Stimulated activated CD4-positive, alpha-beta T cell treated with anti-CD3 and anti-CD28 coated beads, Interleukin-2, amount 100 ng/mL, for 24 hours (primary cell): ENCODE measurements around the gene SCAMP4.
"Not testable (repeated sequence)": the region's sequence is repeated elsewhere in the genome, so short reads cannot be mapped to it uniquely, and the experiment has no call there.

Experiments
- DNase-seq, 2 donors: peaks; one replicate each; pipeline ENCODE4 v3.0.0-alpha.2; 2020

SCAMP4 gene

DNA sequence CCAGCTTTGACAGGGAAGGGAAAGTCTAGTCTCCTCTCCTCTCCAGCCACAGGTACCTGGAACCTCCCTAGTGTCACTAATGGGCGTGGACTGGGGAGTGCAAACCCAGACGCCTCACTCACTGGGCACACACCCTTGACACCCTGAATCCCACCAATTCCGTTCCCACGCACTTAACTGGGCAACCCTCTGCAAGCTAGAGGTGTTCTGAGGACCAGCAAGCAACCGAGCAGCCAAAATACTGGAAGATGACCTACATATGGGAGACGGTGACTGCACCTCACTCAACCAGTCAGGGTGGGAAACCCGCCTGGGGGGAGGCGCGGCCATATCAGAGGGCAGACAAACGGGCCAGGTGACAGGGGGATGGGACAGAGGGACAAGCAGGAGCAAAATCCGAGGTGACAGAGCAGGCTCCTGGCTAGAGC lies 20.9 kb upstream of the SCAMP4 start:
- no peak for DNase-seq

DNA sequence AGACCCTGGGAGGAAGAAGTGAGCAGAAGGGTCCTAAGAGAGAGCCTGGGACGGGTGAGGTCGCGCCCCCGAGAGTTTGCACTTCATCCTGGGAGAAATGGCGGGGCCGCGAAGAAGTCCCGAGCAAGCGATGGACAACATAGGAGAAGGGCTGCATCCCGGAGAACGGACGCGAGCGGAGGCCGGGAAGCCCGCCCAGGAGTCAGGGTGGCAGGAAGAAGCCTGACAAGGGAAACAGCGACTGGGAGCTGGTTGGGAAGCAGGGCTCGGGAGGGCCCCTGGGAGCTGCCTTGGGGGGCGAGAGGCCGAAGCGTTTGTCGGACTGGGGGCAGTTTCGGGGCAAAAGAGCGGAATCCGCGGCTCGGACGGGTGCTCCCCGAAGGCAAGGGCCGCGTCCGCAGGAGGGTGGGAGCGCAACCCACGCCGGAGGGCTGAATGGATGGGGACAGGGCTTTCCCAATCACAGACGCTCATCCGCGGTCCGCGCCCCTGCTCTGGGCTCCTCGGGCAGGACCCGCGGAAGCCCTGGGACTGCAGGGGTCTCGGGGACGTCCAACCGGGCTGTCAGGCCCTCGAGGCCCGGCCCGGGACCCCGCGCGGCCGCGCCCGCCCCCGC lies 20.4 kb upstream of the SCAMP4 start:
- no peak for DNase-seq

DNA sequence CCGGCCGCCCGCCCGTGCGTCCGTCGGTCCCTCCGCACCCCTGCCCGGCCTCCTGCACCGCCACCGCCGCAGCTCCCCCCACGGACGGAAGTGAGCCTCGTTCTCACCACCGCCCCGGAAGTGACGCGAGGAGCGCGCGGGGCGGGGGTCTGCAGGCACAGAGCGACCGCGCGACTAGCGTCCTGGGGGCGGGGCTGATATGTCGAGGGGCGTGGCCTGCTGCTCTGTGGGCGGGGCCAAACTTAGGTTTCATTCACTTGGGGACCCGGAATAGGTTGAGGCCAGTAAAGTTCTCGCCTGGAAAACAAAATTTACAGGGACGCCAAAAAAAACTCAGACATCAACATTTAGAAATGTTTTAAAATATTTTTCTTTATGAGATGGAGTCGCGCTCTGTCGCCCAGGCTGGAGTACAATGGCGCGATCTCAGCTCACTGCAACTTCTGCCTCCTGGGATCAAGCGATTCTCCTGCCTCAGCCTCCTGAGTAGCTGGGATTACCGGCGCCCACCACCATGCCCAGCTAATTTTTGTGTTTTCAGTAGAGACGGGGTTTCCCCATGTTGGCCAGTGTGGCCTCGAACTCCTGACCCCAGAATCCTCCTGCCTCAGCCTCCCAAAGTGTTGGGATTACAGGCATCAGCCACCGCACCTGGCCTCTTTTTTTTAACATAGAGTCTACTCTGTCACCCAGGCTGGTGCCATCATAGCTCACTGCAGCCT lies 19.6 kb upstream of the SCAMP4 start, which contains the start of gene ABHD17A:
ABHD17A (minus strand) TSS at position 99 of the 722 bp plus-strand sequence. CDS start 3,930 bp downstream, outside the sequence.
- DNase-seq = peak; percentile 96 to 97

DNA sequence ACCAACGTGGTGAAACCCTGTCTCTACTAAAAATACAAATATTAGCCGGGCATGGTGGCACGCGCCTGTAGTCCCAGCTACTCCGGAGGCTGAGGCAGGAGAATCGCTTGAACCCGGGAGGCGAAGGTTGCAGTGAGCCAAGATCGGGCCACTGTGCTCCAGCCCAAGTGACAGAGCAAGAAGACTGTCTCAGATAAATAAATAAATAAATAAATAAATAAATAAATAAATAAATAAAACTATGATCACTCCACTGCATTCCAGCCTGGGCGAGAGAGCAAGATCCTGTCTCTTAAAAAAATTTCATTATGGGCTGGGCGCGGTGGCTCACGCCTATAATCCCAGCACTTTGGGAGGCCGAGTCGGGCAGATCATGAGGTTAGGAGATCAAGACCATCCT lies 18.8 kb upstream of the SCAMP4 start:
- DNase-seq = not testable (repeated sequence)

DNA sequence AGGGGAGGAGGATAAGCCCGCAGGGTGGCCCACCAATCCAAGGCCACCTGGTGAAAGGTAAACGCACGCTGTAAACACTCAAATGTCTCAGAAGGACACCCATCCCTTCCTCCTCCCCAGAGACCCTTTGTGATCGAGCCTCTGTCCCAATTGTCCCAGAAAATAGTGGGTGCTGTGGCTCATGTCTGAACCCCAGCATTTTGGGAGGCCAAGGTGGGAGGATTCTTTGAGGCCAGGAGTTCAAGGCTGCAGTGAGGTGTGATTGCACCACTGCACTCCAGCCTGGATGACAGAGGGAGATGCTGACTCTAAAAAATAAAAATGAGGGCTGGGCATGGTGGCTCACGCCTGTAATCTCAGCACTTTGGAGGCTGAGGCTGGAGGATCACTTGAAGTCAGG lies 16.8 kb upstream of the SCAMP4 start:
- no peak for DNase-seq

DNA sequence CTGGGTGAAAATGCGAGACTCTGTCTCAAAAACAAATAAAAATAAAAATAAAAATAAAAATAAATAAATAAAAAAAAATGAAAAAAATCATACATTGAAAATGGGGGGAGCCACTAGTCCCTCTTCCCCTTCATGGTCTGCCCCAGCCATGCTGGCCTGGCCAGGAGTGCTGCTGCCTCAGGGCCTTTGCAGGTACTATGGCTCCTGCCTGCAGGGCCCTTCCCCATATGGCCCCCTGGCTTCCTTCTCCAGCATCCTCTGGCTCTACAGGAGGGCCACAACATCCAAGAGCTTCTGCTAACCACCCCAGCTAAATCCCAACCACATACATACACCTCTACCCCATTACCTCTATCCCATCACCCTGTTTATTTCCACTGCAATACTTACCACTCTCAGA lies 15.3 kb upstream of the SCAMP4 start:
- no peak for DNase-seq

DNA sequence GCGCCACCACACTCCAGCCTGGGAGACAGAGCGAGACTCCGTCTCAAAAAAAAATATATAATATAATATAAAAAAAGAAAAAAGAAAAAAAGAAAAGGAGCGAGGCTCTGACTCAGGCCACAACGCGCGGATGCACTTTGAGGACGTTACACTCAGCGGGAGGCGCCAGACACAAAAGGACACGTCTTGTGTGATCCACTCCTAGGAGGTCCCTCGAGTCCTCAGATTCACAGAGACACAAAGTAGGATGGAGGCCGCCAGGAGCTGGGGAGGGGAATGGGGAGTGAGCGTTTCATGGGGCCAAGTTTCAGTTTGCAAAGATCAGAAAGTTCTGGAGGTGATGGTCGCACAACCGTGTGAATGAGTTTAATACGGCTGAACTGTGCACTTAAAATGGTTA lies 11.4 kb upstream of the SCAMP4 start:
- no peak for DNase-seq

DNA sequence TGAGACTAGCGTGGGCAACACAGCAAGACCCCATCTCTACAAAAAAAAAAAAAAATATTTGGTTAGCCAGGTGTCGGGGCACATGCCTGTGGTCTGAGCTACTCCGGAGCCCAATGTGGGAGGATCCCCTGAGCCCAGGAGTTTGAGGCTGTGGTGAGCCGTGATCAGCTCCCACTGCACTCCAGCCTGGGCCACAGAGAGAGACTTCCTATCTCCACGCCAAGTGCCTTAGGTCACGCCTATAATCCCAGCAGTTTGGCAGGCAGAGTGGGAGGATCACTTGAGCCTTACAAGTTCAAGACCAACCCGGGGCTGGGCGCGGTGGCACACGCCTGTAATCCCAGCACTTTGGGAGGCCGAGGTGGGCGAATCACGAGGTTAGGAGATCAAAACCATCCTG lies 8.7 kb upstream of the SCAMP4 start:
- no peak for DNase-seq

DNA sequence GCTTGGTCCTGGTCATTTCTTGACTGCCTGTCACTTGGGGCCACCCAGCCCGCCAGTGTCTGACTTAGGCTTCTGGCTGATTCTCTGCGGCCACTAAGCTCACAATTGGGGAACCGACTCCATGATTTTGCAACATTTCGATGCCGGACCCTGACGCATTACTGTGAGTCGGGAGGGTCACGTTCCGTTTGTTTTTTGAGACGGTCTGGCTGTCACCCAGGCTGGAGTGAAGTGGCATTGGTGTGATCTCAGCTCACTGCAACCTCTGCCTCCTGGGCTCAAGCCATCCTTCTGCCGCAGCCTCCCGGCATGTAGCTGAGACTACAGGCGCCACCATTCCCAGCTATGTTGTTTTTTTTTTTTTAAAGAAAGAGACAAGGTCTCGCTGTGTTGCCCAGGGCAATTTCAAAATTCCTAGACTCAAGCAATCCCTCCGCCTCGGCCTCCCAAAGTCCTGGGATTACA lies 3.2 kb upstream of the SCAMP4 start:
- no peak for DNase-seq

DNA sequence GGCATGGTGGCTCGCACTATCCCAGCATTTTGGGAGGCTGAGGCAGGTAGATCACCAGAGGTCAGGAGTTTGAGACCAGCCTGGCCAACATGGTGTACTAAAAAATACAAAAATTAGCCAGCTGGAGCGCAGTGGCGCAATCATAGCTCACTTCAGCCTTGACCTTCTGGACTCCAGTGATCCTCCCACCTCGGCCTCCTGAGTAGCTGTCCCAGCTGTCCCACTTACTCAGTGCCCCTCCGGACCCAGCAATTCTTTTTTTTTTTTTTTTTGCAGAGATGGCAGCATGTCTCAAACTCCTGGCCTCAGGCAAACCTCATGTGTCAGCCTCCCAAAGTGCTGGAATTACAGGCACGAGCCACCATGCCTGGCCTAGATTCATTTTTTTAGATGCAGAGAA lies 2.3 kb upstream of the SCAMP4 start:
- DNase-seq = no peak

DNA sequence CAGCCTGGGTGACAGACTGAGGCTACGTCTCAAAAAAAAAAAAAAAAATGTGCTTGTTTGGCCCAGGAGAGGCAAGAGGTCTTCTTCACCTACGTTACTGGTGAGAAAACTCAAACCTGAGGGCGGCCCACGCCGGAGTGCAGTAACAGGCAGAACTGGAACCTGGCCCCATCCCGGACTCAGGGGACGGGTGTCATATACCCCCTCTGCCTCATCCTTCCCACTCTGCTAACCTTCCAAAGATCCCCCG lies 414 bp upstream of the SCAMP4 start:
- no peak for DNase-seq

DNA sequence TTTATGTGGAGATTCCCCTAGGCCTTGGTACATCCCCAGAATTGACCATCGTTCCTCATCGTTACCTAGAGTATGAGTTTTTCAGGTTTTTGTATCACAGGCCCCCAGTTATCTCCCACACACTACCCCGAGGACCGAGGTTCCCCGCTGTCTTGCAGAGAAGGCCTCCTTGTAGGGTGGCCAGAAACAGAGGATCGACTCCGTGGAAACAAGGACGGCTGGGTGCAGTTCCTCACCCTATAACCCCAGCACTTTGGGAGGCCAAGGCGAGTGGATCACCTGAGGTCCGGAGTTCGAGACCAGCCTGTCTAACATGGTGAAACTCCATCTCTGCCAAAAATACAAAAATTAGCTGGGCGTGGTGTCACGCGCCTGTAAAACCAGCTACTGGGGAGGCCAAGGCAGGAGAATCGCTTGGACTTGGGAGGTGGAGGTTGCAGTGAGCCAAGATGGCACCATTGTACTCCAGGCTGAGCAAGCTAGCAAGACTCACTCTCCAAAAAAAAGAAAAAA lies 720 bp downstream of the SCAMP4 start:
- no peak for DNase-seq

DNA sequence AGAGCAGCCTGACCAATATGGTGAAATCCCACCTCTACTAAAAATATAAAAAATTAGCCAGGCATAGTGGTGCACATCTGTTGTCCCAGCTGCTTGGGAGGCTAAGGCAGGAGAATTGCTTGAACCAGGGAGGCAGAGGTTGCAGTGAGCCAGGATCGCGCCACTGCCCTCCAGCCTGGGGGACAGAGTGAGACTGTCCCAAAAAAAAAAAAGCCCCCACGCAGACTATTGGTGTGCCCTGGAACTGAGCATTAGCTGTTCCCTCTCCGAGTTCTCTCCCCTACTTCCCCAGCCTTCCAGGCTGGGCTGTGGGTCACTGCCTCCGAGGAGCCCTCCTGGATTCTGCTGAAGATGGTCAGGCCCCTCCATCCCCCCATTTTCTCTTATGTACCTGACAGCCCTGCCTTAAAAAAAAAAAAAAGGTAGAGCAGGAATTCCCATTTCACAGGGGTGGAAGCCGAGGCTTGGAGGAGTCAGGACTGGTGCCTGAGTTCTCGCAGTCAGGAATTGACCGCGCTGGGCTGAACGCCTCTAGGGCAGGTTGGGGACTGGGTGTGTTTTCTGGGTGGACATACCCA lies 1.9 kb downstream of the SCAMP4 start:
- no peak for DNase-seq

DNA sequence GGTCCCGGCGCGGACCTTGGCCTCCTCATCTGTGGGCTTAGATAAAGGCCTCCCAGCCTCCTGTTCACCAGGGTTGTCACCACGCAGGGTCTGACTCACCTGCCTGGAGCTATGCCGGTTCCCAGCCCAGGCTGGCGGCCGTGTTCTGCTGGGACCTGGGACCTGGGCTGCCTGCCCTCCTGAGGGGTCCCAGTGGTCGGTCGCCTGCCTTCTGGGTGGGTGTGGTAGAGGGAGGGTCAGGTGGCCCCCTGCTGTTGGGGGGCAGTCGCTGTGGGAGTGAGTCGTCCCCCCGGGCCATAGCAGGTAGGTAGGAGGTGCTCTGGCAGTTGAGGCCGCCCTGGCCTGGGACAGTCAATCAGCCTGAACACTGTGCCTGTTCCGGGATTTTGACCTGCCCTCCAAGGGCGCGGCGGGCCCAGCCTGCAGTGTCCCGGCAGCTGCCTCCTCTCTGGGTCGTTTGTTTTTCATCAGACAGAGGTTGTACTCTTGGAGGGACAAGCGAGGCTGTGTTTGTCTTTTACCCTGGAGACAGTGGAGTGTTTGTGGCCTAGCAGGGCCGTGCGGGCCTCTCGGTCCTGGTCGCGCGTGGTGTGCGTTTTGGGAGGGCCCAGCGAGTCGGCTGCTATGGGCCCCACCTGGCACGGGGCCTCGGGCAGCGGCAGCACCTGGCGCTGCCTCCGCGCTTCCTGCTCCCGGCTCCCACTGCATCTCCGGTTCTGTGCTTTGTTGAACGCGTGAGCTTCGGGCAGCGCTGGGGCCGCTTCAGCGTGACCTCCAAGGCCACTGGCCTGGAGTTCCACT lies 2.6 kb downstream of the SCAMP4 start:
- no peak for DNase-seq

DNA sequence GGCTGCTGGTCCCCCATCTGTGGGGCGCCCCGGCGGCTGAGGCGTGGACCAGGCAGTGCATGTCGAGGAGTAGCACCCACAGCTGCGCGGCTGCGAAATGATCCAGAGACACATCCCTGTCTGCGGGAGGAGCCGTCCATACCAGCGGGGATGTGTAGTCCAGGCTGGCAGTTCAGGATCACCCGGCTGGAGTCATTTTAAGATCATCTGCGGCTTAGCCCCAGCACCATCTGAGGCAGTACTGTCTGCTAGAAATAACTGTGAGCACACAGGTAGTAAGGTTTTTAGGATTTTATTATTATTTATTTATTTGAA lies 3.1 kb downstream of the SCAMP4 start:
- no peak for DNase-seq

DNA sequence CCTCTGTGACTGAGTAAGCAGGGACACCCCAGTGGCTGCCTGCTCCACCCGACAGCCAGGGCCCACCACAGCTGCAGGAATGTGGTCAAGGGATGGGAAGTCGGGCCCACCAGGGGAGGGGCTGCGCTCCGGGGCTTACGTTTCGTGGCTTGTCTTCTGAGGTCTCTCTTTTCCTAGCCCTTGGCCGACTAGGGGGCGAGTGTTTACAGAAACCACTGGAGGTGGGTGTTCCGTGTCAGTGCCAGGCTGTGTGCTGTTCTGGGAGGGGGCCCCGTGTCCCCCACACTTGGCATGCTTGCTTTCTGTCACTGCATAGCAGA lies 4.5 kb downstream of the SCAMP4 start:
- DNase-seq = no peak

DNA sequence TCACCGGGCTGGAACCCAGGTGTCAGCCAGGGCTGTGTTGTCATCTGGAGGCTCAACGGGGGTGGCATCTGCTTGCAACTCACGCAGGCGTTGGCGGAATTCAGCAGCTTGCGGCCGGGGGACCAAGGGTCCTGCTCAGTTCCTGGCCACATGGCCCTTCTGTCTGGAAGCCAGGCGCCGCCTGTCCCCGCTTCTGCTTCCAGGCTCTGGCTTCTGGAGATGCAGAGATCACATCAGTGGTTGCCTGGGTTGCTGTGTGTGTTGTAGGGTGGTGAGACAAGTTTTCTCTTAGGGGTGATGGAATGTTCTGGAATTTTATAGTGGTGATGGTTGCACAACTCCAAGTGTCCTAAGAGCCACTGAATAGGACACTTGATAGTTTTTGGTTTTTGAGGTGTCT lies 5.0 kb downstream of the SCAMP4 start:
- DNase-seq = no peak

DNA sequence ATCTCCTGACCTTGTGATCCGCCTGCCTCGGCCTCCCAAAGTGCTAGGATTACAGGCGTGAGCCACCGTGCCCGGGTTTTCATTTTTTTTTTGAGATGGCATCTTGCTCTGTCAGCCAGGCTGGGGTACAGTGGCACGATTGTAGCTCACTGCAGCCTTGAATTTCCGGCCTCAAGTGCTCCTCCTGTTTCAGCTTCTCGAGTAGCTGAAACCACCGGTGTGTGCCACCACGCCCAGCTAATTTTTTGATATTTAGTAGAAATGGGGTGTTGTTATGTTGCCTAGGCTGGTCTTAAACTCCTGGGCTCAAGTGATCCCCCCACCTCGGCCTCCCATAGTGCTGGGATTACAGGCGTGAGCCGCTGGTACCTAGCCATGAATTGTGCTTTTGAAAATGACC lies 5.9 kb downstream of the SCAMP4 start:
- DNase-seq = no peak

DNA sequence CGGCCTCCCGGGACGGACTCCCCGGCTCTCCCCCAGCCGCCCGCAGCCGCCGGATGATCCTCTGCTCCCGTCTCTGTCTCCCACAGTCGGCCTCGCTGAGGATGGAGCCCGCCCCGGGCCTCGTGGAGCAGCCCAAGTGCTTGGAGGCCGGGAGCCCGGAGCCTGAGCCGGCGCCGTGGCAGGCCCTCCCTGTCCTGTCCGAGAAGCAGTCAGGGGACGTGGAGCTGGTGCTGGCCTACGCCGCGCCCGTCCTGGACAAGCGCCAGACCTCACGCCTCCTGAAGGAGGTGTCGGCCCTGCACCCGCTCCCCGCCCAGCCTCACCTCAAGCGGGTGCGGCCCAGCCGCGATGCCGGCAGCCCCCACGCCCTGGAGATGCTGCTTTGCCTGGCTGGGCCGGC lies 6.8 kb downstream of the SCAMP4 start:
- no peak for DNase-seq

DNA sequence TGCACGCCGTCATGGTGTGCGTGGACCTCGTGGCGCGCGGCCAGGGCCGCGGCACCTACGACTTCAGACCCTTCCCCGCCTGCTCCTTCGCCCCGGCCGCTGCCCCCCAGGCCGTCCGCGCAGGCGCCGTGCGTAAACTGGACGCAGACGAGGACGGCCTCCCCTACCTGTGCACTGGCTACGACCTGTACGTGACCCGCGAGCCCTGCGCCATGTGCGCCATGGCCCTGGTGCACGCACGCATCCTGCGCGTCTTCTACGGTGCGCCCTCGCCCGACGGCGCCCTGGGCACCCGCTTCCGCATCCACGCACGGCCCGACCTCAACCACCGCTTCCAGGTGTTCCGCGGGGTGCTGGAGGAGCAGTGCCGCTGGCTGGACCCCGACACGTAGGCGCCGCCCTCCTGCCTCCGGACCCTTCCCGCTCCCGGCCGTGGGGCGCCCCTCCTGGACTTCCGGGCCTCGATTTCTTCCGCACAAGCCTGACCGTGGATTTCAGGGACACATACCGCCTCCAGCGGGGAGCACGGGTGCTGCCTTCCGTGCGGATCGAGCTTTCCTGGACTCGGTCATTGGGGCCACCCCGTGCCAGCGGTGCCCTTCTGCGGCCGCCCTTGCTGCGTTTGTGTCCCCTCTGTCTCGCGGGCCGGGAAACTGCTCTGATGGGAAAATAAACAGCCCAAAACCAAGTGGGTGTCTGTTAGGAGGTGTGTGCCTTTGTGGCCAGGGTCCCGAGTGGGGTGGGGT lies 7.7 kb downstream of the SCAMP4 start:
- no peak for DNase-seq

DNA sequence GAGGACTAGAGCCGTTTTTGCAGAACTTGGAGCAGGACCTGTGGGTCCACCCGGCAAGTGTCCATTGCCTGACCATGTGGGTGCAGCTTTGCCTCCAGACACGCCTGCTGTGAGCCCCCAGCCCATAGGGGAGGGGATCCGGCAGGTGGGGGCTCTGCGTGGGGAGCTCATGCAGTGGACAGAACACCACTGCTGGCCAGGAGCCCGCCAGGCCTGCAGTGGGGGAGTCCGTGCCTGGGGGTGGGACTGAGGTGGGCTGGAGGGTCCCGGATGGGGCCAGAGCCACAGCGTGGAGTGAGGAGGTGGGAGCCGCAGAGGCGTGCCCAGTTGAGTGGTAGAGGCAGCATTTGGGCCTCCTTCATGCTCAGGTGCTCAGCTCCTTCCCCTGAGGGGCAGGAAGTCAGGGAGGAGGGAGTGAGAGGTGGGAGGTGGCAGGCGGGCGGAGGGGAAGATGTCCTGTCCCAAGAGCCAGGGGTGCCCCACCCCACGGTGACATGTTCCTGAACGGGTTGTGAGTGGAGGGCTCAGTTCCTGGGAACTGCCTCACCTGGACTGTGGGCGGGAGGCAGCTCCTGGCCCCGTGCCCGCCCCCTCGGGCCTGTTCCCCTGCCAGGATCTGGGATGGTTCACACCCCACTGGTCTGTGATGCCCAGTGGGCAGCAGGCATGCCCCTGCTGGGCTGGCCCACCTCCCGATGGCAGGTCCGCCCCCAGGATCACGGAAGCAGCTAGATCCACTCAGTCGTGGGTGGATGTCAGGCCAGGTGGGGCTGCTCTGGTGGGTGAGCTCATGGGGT lies 8.8 kb downstream of the SCAMP4 start:
- DNase-seq = no peak

DNA sequence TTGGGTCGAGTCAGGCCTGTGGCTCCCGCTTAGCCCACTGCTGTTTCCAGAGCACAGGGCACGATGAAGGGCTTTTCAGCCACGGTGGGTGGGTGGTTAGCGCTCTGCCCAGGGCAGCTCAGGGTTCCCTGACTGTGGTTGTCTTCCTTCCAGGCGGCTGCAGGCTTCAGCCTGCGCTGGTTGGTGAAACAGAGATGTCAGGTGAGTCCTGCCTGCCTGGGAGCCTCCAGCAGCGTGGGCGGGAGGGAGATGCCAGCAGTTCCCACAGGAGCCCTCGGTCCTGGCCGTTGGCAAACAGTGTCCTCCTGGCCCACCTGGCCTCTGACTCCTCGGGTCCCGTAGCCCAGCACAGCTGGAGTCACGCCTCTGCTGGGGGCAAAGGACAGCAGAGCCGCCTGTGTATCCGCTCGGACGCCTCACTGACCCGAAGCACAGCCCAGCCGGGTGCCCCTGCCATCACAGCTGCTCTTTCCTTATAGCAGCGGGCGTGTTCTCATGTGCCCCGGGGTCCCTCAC lies 9.7 kb downstream of the SCAMP4 start:
- no peak for DNase-seq
